GM21360 (cell line): ENCODE measurements around the gene SH3TC1.

Experiments
- ATAC-seq: cut with Tn5 transposase; IDR thresholded peaks from one replicate; pipeline ENCODE4 v1.9.1; 2021; ENCODE audit warnings: mild to moderate bottlenecking, moderate library complexity; ENCODE audit not compliant: unreplicated experiment

SH3TC1 gene

GRCh38 chr4:8163436-8164193 lies 35.5 kb upstream of the SH3TC1 start:
- no peak for ATAC-seq

GRCh38 chr4:8164194-8164565 lies 34.9 kb upstream of the SH3TC1 start:
- ATAC-seq = no peak

GRCh38 chr4:8164687-8165086 lies 34.4 kb upstream of the SH3TC1 start:
- no peak for ATAC-seq

- ATAC-seq = no peak
These were observed 33.7 kb upstream of the SH3TC1 start for GRCh38 chr4:8165374-8165896.

GRCh38 chr4:8167291-8167690 lies 31.8 kb upstream of the SH3TC1 start:
- no peak for ATAC-seq

- ATAC-seq = no peak
These were observed 31.3 kb upstream of the SH3TC1 start for GRCh38 chr4:8167815-8168214.

GRCh38 chr4:8168232-8168631 lies 30.9 kb upstream of the SH3TC1 start:
- ATAC-seq = no peak

- ATAC-seq = no peak
These were observed 30.1 kb upstream of the SH3TC1 start for GRCh38 chr4:8168832-8169598.

GRCh38 chr4:8169763-8170162 lies 29.3 kb upstream of the SH3TC1 start:
- ATAC-seq = no peak

- no peak for ATAC-seq
These were observed 28.7 kb upstream of the SH3TC1 start for GRCh38 chr4:8170341-8170740.

- ATAC-seq = no peak
These were observed 27.8 kb upstream of the SH3TC1 start for GRCh38 chr4:8171266-8171665.

- ATAC-seq = peak; percentile 71
These were observed 26.8 kb upstream of the SH3TC1 start for GRCh38 chr4:8171984-8172924.

GRCh38 chr4:8173492-8174242 lies 25.4 kb upstream of the SH3TC1 start:
- no peak for ATAC-seq

- ATAC-seq = no peak
These were observed 24.1 kb upstream of the SH3TC1 start for GRCh38 chr4:8174970-8175369.

- no peak for ATAC-seq
These were observed 23.4 kb upstream of the SH3TC1 start for GRCh38 chr4:8175686-8176085.

GRCh38 chr4:8176547-8177399 lies 22.3 kb upstream of the SH3TC1 start:
- ATAC-seq = no peak

GRCh38 chr4:8177552-8177951 lies 21.5 kb upstream of the SH3TC1 start:
- ATAC-seq = no peak

GRCh38 chr4:8177956-8178355 lies 21.1 kb upstream of the SH3TC1 start:
- no peak for ATAC-seq

- ATAC-seq = no peak
These were observed 20.0 kb upstream of the SH3TC1 start for GRCh38 chr4:8179074-8179473.
